Activated effector memory CD4-positive, alpha-beta T cell treated with anti-CD3 and anti-CD28 coated beads, Interleukin-2, amount 50 U/mL, for 16 hours (primary cell): ENCODE results near the gene AZIN2.

ENCODE experiments used
- DNase-seq: peaks from one replicate; pipeline ENCODE4 v3.0.0-alpha.2; 2020

The AZIN2 gene

DNA sequence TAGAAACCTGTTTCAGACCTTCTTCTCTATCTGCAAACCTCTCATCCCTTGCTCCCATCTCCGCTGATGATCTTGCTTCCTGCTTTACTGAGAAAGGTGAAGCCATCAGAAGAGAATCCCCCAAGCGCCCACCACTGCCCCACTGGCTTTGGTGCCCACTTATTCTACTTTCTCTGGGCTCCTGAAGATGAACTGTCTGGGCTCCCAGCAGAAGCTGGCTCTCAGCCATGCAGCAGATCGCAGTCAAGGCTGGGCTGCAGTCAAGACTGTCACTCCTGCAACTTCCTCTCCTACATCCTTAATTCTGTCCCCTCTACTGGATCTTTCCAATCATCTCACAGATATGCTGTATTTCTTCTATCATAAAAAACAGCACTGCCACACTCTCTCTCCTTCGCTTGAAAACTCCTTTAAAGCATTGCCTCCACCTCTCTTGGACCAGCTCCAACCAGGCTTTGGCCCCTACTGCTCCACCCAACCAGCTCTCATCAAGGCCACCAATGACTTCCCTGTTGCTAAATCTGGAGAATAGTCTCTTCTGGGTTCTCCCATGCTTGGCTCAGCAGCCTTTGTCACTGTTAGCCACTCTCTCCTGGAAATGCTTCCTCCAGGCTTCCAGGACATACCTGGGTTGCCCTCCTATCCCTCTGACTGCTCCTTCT lies 75.1 kb downstream of the AZIN2 start:
- DNase-seq = no peak

DNA sequence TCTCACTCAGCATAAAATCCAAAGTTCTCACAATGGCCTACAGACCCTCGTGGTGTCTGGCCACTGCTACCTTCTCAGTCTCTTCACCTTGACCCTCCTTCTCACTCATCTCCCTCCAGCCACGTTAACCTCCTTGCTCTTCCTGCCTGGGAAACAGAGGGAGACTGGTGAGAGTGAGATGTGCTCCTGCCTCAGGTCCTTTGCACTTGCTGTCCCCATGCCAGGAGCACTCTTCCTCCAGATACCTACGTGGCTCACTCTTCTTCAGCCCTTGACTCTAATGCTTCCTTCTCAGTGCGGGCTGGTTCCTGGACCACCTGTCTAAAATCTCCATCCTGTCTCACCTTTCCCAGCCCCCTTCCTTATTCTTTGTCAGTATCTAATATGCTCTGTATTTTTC lies 76.2 kb downstream of the AZIN2 start:
- no peak for DNase-seq

DNA sequence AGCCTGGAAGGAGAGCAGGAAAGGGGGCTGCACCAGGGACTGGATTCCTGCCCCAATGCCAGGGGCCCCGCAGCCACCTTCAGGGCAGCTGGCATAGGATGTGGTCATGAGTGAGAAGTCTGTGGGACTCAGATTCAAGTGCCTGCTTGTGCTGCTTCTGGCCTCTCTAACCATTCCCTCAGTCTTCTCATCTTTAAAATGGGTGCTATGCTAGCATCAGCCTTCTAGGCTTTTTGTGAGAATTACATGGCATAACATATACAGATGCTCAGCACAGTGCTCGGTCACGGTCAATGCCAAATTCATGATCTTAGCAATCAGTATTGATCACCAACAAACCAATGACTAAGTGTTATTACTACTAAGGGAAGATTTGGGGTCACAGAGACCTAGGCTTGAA lies 77.4 kb downstream of the AZIN2 start:
- DNase-seq = no peak

DNA sequence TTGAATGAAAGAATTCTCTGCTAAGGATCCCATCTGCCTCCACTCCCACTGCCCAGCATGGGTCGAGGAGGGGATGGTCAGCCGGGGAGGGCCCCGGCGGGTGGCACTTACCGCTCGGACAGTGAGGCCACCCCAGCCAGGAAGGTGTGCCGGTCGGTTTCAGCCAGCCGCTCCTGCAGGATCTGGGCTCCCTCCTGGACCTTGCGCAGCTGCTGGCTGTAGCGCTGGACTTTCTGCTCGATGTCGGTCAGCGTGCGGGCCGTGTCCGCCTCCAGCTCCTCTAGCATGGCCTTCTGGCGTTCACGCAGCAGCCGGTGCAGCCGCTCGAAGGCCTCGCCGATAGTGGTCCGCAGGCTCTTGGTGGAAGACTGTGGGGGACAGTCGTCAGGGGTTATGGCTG lies 78.6 kb downstream of the AZIN2 start:
- no peak for DNase-seq

DNA sequence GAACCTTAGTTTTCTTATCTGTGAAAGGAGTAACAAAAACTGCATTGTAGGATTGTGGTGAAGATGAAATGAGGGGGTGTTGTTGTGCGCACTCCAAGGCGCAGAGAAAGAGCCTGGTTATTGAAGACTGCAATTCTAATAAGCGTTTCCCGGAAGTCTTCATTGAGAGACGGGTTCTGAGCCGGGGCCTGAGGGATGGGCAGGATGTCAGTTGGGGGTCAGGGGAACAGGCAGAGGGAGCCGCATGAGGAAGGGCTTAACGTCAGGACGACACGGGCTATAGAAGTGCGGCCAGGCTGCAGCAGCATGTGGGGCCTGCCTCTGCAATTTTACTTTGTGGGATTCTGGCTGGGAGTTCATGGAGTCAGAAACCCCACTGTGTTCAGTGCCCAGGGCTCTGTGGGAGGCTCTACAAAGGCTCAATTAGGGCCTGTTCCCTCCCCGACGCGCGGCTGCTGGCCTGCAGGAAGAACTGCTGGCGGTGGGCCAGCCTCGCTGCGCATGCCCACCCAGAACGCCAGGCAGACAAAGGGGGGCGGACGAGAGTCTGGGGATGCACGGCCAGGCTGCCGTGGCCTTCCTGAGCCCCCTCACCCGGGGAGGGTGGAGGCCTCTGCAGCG lies 80.2 kb downstream of the AZIN2 start:
- no peak for DNase-seq

DNA sequence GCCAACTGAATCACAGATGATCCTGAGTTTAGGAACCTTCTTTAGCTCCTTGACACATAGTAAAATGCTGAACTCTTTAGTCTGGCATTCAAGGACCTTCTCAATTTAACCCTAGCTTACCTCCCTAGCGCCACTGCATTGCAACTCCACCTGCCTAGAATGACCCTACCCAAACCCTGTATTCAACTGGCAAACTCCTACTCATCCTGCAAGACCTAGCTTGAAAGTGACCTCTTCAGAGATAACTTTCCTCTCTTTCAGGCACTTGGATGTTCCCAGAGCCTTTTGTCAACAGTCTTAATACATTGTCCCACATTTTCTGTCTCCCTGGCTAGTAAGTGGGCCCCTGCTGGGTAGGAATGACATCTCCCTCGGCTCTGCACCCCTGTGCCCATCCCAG lies 81.2 kb downstream of the AZIN2 start:
- DNase-seq = no peak

DNA sequence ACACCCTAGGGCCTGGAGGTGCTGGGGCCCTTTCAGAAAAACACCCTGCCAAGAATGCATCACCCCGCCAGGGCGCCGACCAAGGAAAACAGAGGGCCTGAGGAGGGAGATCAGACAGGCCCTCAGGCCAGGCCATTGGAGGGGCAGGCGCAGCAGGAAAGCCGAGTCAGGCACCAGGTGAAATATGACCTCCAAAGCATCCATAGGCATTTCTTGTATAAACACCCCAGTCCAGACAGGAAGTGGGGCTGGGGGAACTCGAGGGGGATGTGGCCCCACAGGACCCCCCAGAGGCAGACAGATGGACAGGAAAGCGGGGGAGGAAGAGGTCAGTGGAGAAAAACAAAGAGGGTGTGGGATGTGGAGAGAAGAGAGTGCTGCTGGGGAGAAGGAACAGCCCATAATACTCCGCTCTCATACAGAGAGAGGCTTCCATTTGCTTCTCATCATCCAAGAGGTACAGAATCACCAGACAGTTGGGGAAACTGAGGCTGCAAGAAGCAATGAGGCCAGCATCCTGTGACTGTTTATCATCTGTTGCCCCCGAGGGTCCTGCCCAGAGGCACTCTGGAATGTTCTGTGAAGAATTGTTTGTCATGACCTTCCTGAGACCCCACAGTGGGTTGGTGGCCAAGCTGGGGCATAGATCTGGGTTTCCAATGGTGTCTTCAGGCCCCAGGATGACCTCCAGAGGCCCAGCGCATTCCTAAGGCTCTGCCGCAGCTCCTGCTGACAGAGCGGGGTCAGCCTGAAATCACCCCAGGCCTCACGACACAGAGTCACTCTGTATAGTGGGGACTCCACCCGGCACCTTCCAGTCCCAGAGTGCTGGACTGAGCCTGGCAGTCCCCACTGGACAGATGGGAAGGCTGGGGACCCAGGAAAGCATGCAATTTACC lies 82.9 kb downstream of the AZIN2 start:
- no peak for DNase-seq

DNA sequence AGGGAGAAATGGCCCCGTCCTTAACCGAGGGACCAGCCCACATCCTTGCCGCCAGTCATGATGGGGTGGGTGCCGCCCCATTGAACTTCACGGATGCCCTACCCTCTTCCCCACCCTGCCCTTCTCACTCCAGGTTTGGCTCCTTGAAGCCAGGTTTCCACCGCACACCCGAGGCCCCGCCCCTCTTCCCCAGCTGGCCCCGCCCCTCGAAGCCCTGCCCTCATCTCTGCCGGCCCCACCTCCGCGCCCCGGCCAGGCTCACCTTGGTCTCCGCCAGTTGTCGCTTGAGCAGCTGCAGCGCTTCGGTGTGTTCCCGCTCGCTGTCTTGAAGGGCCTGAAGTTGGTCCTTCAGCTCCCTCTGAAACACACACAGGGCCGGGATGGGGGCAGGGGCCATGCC lies 84.3 kb downstream of the AZIN2 start:
- no peak for DNase-seq

DNA sequence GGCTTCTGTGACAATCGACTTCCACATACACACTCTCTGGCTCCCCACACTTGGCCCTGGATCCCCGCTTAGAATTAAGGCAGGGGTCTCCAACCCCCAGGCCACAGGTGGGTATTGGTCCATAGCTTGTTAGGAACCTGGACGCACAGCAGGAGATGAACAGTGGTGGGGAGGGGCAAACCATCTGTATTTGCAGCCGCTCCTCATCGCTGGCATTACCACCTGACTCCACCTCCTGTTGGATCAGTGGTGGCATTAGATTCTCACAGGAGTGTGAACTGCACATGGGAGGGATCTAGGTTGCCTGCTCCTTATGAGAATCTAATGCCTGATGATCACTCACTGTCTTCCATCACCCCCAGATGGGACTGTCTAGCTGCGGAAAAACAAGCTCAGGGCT lies 84.9 kb downstream of the AZIN2 start:
- no peak for DNase-seq

DNA sequence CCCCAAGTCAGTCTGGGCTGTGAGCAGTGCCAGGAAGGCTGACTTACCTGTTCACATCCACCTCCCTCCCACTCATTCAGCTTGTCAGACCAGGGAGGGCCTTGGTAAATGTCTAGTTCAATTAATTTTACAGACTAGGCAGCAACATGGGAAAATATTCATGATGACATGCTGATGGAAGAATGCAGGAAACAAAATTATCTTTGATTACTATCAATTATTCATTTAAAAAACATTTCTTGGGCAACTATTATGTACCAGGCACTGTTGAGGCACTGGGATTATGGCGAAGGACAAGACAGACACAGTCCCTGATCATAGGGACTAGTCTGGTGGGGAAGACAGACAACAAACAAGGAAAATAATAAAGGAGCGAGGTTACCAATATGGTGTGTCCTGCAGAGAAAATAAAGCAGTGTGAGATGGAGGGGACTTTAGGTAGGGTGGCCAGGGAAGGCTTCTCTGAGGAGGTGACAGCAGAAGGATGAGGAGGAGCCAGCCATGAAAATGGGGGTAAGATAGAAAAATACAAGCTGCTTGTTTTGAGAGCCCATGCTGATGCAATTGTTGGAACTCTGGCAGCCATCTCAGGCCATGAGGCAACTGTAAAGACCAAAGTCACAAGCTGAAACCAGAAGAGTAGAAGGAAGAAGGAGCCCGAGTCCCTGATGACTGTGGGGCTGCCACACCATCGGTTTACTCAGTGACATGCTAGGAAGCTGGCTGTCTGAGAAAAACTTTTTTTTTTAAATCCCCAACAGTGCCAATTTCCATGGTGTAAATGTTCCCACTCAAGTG lies 86.9 kb downstream of the AZIN2 start:
- DNase-seq = no peak

DNA sequence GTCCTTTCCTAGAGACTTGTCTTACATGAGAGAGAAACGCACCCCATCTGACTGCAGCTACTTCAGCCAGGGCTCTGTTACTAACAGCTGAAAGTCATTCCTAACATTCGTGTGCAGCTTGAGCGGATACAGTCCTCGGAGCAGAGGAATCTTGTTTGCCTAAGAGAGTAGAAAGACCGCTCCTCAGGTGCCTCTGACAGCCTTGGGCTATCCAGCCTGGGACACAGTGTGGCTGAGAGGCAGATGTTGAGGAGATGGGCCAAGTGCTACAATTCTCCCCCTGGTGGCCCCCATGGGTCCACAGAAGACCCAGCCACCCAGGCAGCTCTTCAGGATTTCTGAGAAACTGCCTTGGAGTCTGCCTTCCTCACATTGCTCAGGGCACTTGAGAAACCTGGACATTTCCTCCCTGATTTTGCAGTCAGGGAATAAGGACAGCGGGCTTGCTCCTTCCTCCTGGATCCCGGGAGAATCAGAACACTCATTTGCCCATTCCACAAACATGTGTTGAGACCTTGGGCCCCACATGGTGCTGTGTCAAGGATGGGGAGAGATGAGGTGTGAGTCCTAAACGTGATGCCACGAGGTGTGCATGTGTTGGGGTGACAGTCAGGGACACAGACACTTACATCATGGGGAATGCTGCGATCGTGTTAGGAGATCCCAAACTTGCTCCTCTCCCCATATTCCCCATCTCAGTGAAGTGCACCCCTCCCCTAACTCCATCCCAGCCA lies 87.8 kb downstream of the AZIN2 start:
- DNase-seq = no peak

DNA sequence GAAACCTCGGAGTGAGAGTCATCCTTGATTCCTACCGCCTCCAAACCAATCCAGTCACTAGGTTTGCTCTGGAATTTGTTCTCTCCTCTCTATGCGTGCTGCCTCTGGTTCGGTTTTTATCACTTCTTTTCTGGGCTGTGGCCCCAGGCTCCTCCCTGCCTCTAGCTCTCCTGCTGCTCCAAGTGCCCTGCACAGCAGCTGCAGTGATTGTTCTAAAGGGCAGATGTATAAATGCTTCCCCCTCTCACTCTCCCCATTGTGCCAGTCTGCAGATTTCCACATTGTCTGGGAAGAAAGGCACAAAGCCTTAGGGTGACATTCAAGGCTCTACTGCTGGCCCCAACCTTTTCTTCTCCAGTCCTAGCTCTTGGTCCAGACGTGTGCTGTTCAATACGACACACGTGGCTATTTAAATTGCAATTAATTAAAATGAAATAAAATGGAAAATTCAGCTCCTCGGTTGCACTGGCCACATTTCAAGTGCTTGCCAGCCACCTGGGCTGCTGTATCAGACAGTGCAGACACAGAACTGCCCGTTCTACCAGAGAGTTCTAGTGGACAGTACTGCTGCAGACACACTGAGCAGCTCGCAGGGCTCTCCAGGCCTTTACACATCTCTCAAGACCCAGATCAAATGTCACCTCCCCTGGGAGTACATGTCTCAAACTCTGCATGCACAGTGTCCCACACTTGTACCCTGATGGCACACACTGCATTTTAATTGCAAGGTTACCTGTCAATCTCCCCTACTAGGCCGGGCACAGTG lies 88.5 kb downstream of the AZIN2 start:
- no peak for DNase-seq
